GM23338 (cell line): ENCODE results near the gene WDR91.

Source experiments
- CREB1 ChIP-seq: fragments of 250-450 bp; sonication (Bioruptor Pico); IDR thresholded peaks from 2 replicates; pipeline ENCODE4 v1.5.0; 2020; ENCODE audit warnings: low read depth, mild to moderate bottlenecking, moderate library complexity
- CTCF ChIP-seq, 2 experiments: fragments of 200-600 bp in 1 of 2; sonication (generic) in 1 of 2; conservative IDR thresholded peaks; 2 replicates each; pipeline versions ENCODE4 v1.5.1 to v1.6.1; 2016 to 2017; ENCODE audit warnings: antibody characterized with exemption in 2 of 2, low read depth in 2 of 2, mild to moderate bottlenecking in 2 of 2, moderate library complexity in 1 of 2
- EZH2 ChIP-seq: fragments of 200-600 bp; sonication (generic); IDR thresholded peaks from one replicate; pipeline ENCODE4 v1.8.0; 2017; ENCODE audit warnings: antibody characterized with exemption, mild to moderate bottlenecking, low read depth; ENCODE audit not compliant: unreplicated experiment
- EZH2phosphoT487 ChIP-seq: fragments of 200-600 bp; sonication (generic); IDR thresholded peaks from one replicate; pipeline ENCODE4 v1.8.1; 2018; ENCODE audit warnings: antibody characterized with exemption; ENCODE audit not compliant: unreplicated experiment
- JUNB ChIP-seq: IDR thresholded peaks from one replicate; pipeline ENCODE4 v1.6.1; 2016; ENCODE audit warnings: antibody characterized with exemption; ENCODE audit not compliant: unreplicated experiment

- TF ChIP-seq EZH2phosphoT487 (no peak), CTCF (conservative IDR thresholded peaks at IDR 0.05; ENCODE audit: low read depth in 2 of 2) (no peak), CREB1 (CRISPR knock-in tag) (no peak), EZH2 (no peak), JUNB (no peak)
These were observed 30.9 kb upstream of the WDR91 start for GRCh38 chr7:135242096-135242684.
